Measurements from ENCODE around the gene DUSP12. TPM values are rescaled to one million over a fixed set of nuclear protein-coding genes. Genes with fewer than 3 reads are reported as not detected.

The DUSP12 gene
- total and polyA plus RNA-seq, 9 of the 15 experiments (the other 6 are each of a cell fraction or from before 2014, with no cell fraction given) = 10.4 to 81.4 (median 43.6) TPM

GRCh38 chr1:161710560-161710959 is 39.0 kb upstream of the DUSP12 start (continued):
- TF ChIP-seq RREB1 (CRISPR knock-in tag; IDR thresholded peaks at IDR 0.05) (no peak; the same call in 1 of the 2 replicates), BCLAF1 (IDR thresholded peaks at IDR 0.05; ENCODE audit: borderline replicate concordance in 1 of 2, control insufficient read depth in 1 of 2, low read depth in 2 of 2, low read length in 1 of 2) (no peak), CXXC5 (CRISPR knock-in tag; IDR thresholded peaks at IDR 0.05) (peak; percentile 63), YY1 (IDR thresholded peaks at IDR 0.05; ENCODE audit: borderline replicate concordance in 1 of 3, control insufficient read depth in 1 of 3, extremely low read depth in 1 of 3, insufficient read depth in 3 of 3, insufficient read length in 1 of 3, insufficient replicate concordance in 2 of 3, low read depth in 1 of 3, low read length in 2 of 3) (no peak), POLR2H (tag; IDR thresholded peaks at IDR 0.05; ENCODE audit: low read depth) (no peak), ZNF584 (CRISPR knock-in tag; IDR thresholded peaks at IDR 0.05; ENCODE audit: low read depth) (peak; percentile 73; the same call in 1 of the 2 replicates), JUND (IDR thresholded peaks at IDR 0.05; ENCODE audit: borderline replicate concordance, low read depth, low read length) (peak; percentile 25; the same call in 1 of the 2 replicates), JUND (tag; IDR thresholded peaks at IDR 0.05; ENCODE audit: borderline replicate concordance, low read depth, low read length) (no peak), ETV5 (CRISPR knock-in tag; IDR thresholded peaks at IDR 0.05; ENCODE audit: low read depth) (no peak), SOX6 (IDR thresholded peaks at IDR 0.05) (no peak)
